SK-N-MC (cell line): ENCODE measurements around the gene ZCCHC17.

Source experiments
- EZH2 ChIP-seq: fragments of 200-600 bp; sonication (generic); IDR thresholded peaks from one replicate; pipeline ENCODE4 v1.6.1; 2017; ENCODE audit warnings: antibody characterized with exemption
- FOXP2 ChIP-seq: optimal IDR thresholded peaks from 2 replicates; pipeline ENCODE3; 2011; ENCODE audit warnings: mild to moderate bottlenecking, moderate library complexity; ENCODE audit not compliant: insufficient read depth; ENCODE audit errors: extremely low read length, control extremely low read depth

DNA sequence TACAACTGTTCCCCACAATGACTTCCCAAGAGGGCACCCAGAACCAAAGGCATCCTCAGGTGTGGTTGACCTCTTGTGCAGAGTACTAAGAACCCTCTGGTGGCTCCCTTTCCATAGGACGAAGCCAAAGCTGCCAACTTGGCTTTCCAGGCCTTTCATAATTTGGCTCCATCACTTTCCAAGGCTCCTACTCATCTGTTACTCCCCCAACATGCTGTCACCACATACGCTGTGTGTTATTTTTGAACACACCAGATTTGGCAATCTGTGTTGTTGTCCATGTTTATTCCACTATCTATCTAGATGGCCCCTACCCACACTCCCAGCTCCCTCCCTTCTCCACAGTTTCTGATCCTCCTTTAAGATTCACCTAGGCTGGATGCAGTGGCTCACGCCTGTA lies 47.0 kb upstream of the ZCCHC17 start:
- no peak for TF ChIP-seq EZH2
- no peak for TF ChIP-seq FOXP2
